GM12878 (cell line): Measurements from ENCODE around the gene ATRN. TPM values are rescaled to one million over a fixed set of nuclear protein-coding genes. Genes with fewer than 3 reads are reported as not detected.

Source experiments
- ATAC-seq: fragments of 200-7000 bp; cut with Tn5 transposase; 3 replicates; pipeline ENCODE4 v1.9.1; 2020; ENCODE audit warnings: mild to moderate bottlenecking, moderate library complexity
- BruUV-seq: library from RNA; stranded (reverse); fragments of 400-500 nt; replicated peaks from 2 replicates; lab custom pipeline; 2021; lab: Mats Ljungman, UMichigan
- CTCF ChIA-PET: fragments of 300-600 bp; sonication (Branson Sonifier 250); formaldehyde crosslinking; extraction: SDS; loops from one replicate; lab custom pipeline; 2021; ENCODE audit warnings: inconsistent platforms; lab: Yijun Ruan, JAX
- POLR2A ChIA-PET: fragments of 350-600 bp; formaldehyde crosslinking; extraction: SDS; loops from one replicate; lab custom pipeline; 2021; ENCODE audit warnings: inconsistent platforms; lab: Charles Lee
- RAD21 ChIA-PET: fragments of 300-600 bp; sonication (Branson Sonifier 250); formaldehyde crosslinking; loops from one replicate; lab custom pipeline; 2023; ENCODE audit warnings: antibody characterized with exemption; ENCODE audit not compliant: unreplicated experiment; lab: Charles Lee
- SMC1A ChIA-PET: fragments of 300-600 bp; sonication (Branson Sonifier 250); formaldehyde crosslinking; loops from one replicate; lab custom pipeline; 2023; ENCODE audit not compliant: unreplicated experiment, uncharacterized antibody; lab: Charles Lee
- DNase-seq: peaks from one replicate; pipeline ENCODE4 v3.0.0-alpha.2; 2011; ENCODE audit warnings: low read depth, low spot score
- FAIRE-seq: peaks from 3 replicates; lab custom pipeline; 2011; peaks lifted over from hg19 to GRCh38; lab: Jason Lieb, UNC
- H2AFZ ChIP-seq: 2 replicates; pipeline ENCODE4 v1.6.0; 2011; ENCODE audit warnings: low read depth, low read length, control low read depth; ENCODE audit not compliant: control insufficient read depth
- H3K27ac ChIP-seq: 2 replicates; pipeline ENCODE4 v1.5.1; 2011; ENCODE audit warnings: control low read depth; ENCODE audit not compliant: control insufficient read depth, insufficient read depth
- H3K27me3 ChIP-seq, 2 experiments: replicated peaks in 1 of 2; 2 replicates each; pipeline versions ENCODE4 v1.6.0 to v1.6.1; 2011; ENCODE audit warnings: low read length in 1 of 2; ENCODE audit not compliant: control insufficient read depth in 2 of 2, insufficient read depth in 2 of 2
- H3K36me3 ChIP-seq, 2 experiments: 2 replicates each; pipeline ENCODE4 v1.5.1; 2011; ENCODE audit warnings: low read length in 1 of 2; ENCODE audit not compliant: control insufficient read depth in 2 of 2, insufficient read depth in 2 of 2
- H3K4me1 ChIP-seq: 2 replicates; pipeline ENCODE4 v1.6.1; 2011; ENCODE audit warnings: mild to moderate bottlenecking, low read length, moderate library complexity, mixed read lengths; ENCODE audit not compliant: control insufficient read depth, insufficient read depth
- H3K4me2 ChIP-seq: 2 replicates; pipeline ENCODE4 v1.6.0; 2011; ENCODE audit warnings: control low read depth; ENCODE audit not compliant: control insufficient read depth, insufficient read depth
- H3K4me3 ChIP-seq: fragments of 200-600 bp; sonication (generic); 2 replicates; pipeline ENCODE4 v1.5.1; 2016
- H3K79me2 ChIP-seq: 2 replicates; pipeline ENCODE4 v1.6.0; 2011; ENCODE audit warnings: low read length; ENCODE audit not compliant: control insufficient read depth, insufficient read depth
- H3K9ac ChIP-seq: 2 replicates; pipeline ENCODE4 v1.8.0; 2011; ENCODE audit warnings: low read length, control low read depth, mixed read lengths; ENCODE audit not compliant: control insufficient read depth, insufficient read depth
- H3K9me3 ChIP-seq: replicated peaks from 3 replicates; pipeline ENCODE4 v1.5.1; 2011; ENCODE audit warnings: mild to moderate bottlenecking, low read length; ENCODE audit not compliant: control insufficient read depth, insufficient read depth
- H4K20me1 ChIP-seq: 2 replicates; pipeline ENCODE4 v1.6.0; 2011; ENCODE audit not compliant: control insufficient read depth, insufficient read depth
- ATF7 ChIP-seq: fragments of 450-650 bp; IDR thresholded peaks from 2 replicates; pipeline ENCODE4 v1.6.1; 2016; ENCODE audit warnings: low read depth, mild to moderate bottlenecking
- BCL11A ChIP-seq: IDR thresholded peaks from 2 replicates; pipeline ENCODE4 v1.6.1; 2011; ENCODE audit warnings: low read depth, low read length
- CBX5 ChIP-seq: sonication (generic); IDR thresholded peaks from 2 replicates; pipeline ENCODE4 v1.6.1; 2016; ENCODE audit warnings: low read depth, moderate library complexity, mild to moderate bottlenecking, inconsistent platforms
- ESRRA ChIP-seq: IDR thresholded peaks from 2 replicates; pipeline ENCODE4 v1.6.1; 2012; ENCODE audit warnings: mild to moderate bottlenecking, low read length, improper control_type of control experiment
- JUNB ChIP-seq: IDR thresholded peaks from 2 replicates; pipeline ENCODE4 v1.6.1; 2016; ENCODE audit warnings: antibody characterized with exemption, mild to moderate bottlenecking
- MEF2B ChIP-seq: fragments of 450-650 bp; IDR thresholded peaks from 2 replicates; pipeline ENCODE4 v1.6.1; 2018; ENCODE audit warnings: mild to moderate bottlenecking, moderate library complexity; ENCODE audit not compliant: partially characterized antibody, poor library complexity, severe bottlenecking
- NR2C1 ChIP-seq: fragments of 450-650 bp; IDR thresholded peaks from 2 replicates; pipeline ENCODE4 v1.6.1; 2017; ENCODE audit warnings: antibody characterized with exemption, mild to moderate bottlenecking, moderate library complexity
- NRF1 ChIP-seq: conservative IDR thresholded peaks from 2 replicates; pipeline ENCODE4 v1.6.1; 2011; ENCODE audit warnings: mild to moderate bottlenecking, low read depth, low read length, improper control_type of control experiment
- SMC3 ChIP-seq: IDR thresholded peaks from 2 replicates; pipeline ENCODE4 v1.6.1; 2011; ENCODE audit warnings: low read length, improper control_type of control experiment, borderline replicate concordance
- WGBS: methylation state at CpG from one replicate; pipeline ENCODE4 v1.1.6; 2016; ENCODE audit warnings: low lambda C conversion rate; ENCODE audit not compliant: insufficient replicate concordance, insufficient coverage; ENCODE audit errors: missing lambda C conversion rate; 5-methylcytosine and 5-hydroxymethylcytosine counted together
- in situ Hi-C: fragments of 300-500 bp; cut with MboI; formaldehyde crosslinking; loops from 9 replicates; pipeline ENCODE4 v1.14.3; 2018; ENCODE audit warnings: mixed read lengths
- intact Hi-C: fragments of 100-400 bp; cut with micrococcal nuclease; formaldehyde crosslinking; loops from one replicate; pipeline ENCODE4 v1.14.2; 2022; ENCODE audit not compliant: unreplicated experiment
- polyA plus RNA-seq, 11 experiments: library from polyadenylated mRNA; depleted of rRNA in 4 of 11; unstranded in 6 of 11; stranded (reverse) in 5 of 11; fragments of >200 nt; fragmentation: Nextera tagmentation in 4 of 11; fragmentation: Illumina TruSeq in 1 of 11; extraction: Ambion mirVana in 4 of 11; extraction: Trizol in 1 of 11; gene quantifications; 1 replicate in 1 of 11; 2 replicates in 10 of 11; pipeline versions ENCODE4 v1.2.1 to v1.2.3, GENCODE V29; 2011 to 2016; ENCODE audit warnings: inconsistent platforms in 2 of 11, missing spikeins in 2 of 11, low read depth in 1 of 11
- total RNA-seq, 4 experiments: library from RNA; depleted of rRNA in 3 of 4; stranded (reverse); fragments of >200 nt in 3 of 4; fragmentation: Illumina TruSeq in 1 of 4; extraction: Trizol in 1 of 4; gene quantifications; 2 replicates each; pipeline versions ENCODE4 v1.2.1 to v1.2.3, GENCODE V29; 2013 to 2021

Gene ATRN
- total and polyA plus RNA-seq, 10 of the 15 experiments (the other 5 are each of a cell fraction or from before 2014, with no cell fraction given): 0.71 to 11.6 (median 6.9) TPM

GRCh38 chr20:3479025-3479424 lies 8.2 kb downstream of the ATRN start:
- H3K4me2 ChIP-seq: no peak overlapping the region
- intact Hi-C loops (no loop called here), in situ Hi-C loops (no loop called here)
- no peak overlapping the region for H2AFZ ChIP-seq
- no peak for FAIRE-seq
- 70% methylated on average over 2 of the region's 2 CpGs for WGBS
- ChIA-PET CTCF (no interaction called here), SMC1A (no interaction called here), RAD21 (no interaction called here), POLR2A (no interaction called here)
- H3K27ac ChIP-seq: no peak overlapping the region
- H4K20me1 ChIP-seq: no peaks in the 10 kb centered on the region
- no peak overlapping the region for H3K4me3 ChIP-seq
- no peaks in the 10 kb centered on the region; the same call in none of the 2 replicates for H3K79me2 ChIP-seq
- BruUV-seq: no TSS peak
- DNase-seq: no peak
- ATAC-seq: no peak
- H3K9ac ChIP-seq: no peak overlapping the region
- no peaks in the 10 kb centered on the region for H3K36me3 ChIP-seq
- TF ChIP-seq MEF2B (no peak), JUNB (peak; percentile 13; the same call in 1 of the 2 replicates), BCL11A (no peak), NRF1 (no peak), SMC3 (no peak), ESRRA (no peak), CBX5 (no peak)
- no peaks in the 10 kb centered on the region for H3K27me3 ChIP-seq
- no peaks in the 10 kb centered on the region for H3K9me3 ChIP-seq
- peaks cover under 1% of the 10 kb centered on the region; the same call in 1 of the 2 replicates for H3K4me1 ChIP-seq

GRCh38 chr20:3479759-3480615 lies 9.2 kb downstream of the ATRN start:
- no peaks in the 10 kb centered on the region for H3K36me3 ChIP-seq
- ChIA-PET POLR2A (no interaction called here), CTCF (no interaction called here), SMC1A (no interaction called here), RAD21 (no interaction called here)
- H3K9me3 ChIP-seq: no peaks in the 10 kb centered on the region
- H2AFZ ChIP-seq: no peak overlapping the region
- TF ChIP-seq ATF7: peak; percentile 45; the same call in 1 of the 2 replicates
- no peak for TF ChIP-seq NR2C1
- no peak overlapping the region for H3K27ac ChIP-seq
- no peak overlapping the region for H3K9ac ChIP-seq
- no peaks in the 10 kb centered on the region for H4K20me1 ChIP-seq
- H3K4me1 ChIP-seq: no peaks in the 10 kb centered on the region; the same call in 1 of the 2 replicates
- WGBS: 83% methylated on average over 11 of the region's 11 CpGs
- in situ Hi-C loops: no loop called here
- FAIRE-seq: no peak
- intact Hi-C loops: no loop called here
- BruUV-seq: no TSS peak
- H3K4me2 ChIP-seq: no peak overlapping the region
- ATAC-seq: no peak; the same call in 2 of the 3 replicates
- H3K27me3 ChIP-seq: no peaks in the 10 kb centered on the region
- no peak overlapping the region for H3K4me3 ChIP-seq
- DNase-seq: no peak
- H3K79me2 ChIP-seq: no peaks in the 10 kb centered on the region; the same call in 1 of the 2 replicates
